ENCODE measurements around the gene KY.

KY gene

DNA sequence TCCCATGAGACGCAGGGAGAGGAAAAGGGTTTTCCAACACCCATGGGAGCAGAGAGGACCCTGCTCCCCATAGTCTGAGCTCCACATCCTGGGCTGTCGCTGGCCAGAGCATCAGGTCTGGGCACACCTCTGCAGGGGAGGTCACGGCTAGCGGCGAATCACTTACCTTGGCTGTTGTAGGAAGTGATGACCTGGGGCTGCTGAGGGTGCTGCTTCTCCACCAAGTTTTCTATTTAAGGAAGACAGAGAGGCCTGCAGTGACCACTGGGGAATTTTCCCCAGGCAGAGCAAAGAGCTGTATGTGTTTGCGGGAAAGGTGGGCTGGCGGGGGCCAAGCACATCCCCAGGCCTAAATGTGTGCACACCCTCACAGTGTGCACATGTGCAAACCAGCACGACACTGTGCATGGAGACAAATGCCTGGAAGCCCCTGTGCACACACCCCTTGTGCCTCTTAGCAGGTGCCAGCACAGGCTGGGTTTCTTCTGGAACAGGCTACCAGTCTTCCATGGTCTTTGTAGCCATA, 7.6 kb downstream of the KY start:
- no peak for DNase-seq

DNA sequence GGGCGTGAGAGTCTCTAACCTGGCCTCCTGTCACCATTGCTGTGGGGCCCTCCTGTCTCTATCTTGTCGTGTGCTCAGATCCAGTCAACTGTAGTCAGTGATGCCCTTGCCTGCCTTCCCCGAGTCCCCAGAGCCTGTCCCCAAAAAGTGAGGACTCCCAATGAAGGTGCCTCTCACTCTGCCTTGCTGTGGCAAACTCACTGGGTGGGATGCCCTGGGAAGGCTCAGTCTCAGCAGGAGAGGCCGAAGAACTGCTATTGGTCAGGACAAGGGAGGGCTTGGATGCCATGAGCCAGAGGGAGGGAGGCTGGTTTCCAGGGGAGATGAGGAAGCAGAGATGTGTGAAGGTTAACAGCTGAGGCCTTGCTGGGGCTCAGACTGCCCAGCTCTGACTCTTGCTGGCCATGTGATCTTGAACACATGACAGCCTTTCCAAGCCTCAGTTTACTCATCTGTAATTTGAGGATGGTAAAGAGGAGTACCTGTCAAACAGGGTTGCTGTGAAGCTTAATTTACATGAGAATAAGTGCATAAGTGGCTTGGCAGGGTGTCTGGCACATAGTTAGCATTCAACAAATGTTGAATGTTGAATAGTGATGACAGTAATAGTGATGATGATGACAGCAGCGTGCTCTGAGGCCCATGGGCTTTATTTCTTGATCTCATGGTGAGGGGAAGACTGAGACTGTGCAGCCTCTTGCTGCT, 8.2 kb downstream of the KY start:
- no peak for DNase-seq

DNA sequence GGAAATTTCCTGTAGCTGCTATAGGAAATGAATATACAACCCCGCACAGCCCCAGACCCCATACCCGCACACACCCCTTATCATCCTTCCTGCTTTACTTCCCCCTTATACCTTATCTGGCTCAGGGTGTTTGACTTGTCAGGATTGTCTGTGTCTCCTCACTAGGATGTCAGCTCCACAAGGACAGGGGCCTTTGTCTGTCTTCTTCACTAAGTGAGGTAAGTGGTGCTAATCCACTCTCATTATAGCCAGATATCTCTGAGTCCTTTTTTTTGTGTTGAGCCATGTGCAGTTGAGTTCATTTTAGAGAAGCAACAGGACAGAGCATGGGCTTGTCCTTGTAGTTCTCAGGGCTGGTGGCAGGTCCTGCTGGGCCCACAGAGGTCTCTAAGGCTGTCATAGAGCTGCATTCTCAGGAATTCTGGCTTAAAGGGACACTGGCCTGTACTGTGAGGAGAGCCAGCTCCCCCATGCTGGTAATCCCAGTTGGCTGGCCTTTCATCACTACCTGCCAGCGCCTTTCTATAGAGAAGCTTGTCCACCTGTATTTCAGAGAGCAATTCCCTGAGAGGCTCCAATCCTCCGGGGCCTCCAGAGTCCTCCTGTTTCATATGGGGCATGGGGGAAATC, 9.0 kb downstream of the KY start:
- DNase-seq, result no peak

DNA sequence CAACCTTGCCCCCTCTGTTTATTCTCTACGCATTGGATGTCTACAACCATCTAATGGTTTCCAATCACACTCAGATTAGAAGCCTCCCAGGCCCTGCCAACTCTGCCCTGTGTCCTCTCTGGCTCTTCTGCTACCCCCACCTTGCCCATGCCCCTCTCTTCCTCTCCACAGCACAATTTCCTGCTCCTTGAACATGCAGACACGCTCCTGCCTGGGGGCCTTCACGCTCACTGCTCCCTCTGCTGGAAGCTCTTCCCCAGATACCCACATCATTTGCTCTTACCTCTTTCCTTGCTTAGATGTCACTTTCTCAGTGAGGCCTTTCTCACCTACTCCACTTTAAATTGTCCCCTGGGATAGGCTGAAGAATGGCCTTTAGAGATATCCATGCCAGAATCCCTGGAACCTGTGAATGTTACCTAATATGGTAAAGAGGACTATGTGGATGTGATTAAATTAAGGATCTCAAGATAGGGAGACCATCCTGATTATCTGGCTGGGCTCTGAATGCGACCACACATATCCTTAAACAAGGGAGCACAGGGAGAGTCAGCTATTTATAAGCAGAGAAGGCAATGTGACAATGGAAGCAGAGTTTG, 9.9 kb downstream of the KY start:
- DNase-seq, result no peak

DNA sequence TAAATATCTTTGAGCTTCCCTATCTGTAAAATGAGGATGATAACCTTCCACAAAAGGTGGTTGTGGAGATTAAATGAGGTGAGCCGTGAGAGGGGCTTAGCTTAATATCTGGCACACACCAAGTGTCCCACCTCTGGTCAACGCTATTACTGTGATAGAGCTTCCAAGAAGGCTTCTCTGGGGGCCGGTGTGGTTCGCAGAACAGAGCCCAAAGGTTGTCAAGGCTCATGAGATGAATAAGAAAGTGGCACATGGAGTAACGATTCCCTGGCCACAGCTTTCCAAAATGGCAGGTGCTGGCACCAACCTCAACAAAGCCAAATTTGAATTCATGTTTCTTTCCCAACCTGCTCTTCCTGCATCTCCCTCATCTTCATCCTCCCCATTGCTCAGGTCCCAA, 10.4 kb downstream of the KY start:
- DNase-seq, result no peak

DNA sequence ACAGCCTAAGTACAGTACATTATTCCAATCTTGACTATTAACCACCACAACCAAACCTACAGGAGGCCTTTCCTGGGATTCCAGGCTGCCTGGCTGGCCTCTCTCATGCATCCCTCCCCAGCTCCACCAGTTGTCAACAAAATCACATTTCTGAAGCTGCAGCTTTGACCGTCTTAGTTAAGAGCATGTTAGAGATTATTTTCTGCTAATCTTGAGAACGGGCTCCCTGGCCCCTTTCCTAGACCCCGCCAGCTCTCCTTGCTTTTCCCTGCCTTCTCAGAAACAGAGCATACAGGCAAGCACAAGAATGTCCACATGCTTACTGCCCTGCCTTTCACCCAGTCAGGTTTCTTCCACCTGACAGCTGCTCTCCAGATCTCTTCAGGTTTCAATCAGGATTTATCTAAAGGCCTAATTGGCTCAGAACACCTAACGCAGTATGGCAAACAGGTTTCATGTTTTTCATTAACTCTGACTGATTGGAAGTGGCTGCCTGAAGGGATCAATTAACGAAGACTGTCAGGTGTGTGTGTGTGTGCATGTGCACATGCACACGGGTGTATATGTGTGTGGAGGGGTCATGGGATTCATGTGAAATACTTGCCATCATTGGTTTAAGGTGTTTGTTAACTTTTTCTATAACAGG, 12.3 kb downstream of the KY start:
- no peak for DNase-seq

DNA sequence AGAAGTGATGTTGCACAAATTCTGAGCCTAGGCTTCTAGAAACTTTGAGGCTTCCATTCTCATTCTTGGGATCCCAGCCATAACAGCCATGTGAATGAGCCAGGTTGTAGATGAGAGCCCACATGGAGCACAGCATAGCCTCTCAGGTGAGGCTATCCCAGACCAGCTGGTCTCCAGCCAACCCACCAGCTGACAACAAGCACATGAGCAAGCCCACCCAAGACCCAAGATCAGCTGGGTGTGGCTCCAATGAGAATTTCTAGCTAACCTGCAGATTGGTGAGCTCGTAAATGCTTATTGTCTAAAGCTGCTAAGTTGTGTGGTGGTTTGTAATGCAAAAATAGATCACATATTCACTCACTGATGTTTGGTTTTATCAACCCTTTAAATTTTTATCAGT, 14.4 kb downstream of the KY start:
- no peak for DNase-seq

DNA sequence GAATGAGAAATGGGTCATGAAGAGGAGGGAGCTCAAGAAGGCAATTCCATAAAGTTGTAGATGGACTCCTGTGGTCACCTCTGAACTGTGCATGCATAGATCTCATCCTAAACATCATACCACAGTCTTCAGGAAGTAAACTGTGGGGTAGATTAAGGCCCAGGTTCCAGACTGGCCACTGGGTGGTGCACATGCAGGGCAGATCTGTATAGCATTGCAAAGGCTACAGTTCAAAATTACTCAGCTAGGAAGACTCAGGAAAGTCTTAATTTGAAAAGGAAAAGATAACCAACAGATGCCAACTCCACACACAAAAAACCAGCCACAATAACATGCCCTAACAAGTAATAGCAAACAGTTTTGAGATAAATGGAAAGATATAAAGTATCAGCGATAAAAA, 20.3 kb downstream of the KY start:
- no peak for DNase-seq

DNA sequence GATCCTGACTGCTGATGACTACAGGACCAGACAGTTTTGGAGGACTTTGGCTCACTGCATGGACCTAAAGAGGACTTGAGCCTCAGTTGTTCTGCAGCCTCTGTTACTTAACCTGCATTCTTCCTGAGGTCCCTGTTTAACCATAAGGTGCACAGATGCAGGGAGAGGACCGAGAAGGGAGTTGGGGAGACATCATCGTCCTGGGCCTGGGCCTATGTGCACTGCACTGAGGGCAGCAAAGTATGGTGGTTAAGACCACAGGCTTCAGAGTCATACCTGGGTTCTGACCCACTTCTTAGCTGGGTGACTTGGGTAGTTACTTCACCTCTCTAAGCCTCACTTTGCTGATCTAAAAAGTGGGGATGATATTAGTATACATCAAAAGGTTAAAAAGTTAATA, 21.9 kb downstream of the KY start:
- DNase-seq, result no peak

DNA sequence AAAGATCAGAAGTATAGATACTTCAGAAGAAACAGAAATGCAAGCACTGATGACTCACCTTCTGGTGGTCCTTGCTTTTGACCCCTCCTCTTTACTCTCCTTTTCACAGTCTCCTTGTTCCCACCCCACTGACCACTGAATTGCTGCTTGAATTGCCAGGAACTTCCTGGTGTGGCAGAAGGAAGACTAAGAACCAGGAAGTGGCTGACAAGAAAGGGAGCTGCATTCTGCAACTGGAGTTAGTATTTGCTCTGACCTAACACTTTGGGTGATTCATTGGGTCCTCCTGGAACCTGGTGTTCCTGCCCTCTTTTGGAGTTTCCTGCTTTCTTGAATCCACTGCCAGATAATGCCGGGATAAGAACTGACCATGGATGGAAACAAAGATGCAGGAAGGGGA, 23.0 kb downstream of the KY start:
- DNase-seq, result no peak

DNA sequence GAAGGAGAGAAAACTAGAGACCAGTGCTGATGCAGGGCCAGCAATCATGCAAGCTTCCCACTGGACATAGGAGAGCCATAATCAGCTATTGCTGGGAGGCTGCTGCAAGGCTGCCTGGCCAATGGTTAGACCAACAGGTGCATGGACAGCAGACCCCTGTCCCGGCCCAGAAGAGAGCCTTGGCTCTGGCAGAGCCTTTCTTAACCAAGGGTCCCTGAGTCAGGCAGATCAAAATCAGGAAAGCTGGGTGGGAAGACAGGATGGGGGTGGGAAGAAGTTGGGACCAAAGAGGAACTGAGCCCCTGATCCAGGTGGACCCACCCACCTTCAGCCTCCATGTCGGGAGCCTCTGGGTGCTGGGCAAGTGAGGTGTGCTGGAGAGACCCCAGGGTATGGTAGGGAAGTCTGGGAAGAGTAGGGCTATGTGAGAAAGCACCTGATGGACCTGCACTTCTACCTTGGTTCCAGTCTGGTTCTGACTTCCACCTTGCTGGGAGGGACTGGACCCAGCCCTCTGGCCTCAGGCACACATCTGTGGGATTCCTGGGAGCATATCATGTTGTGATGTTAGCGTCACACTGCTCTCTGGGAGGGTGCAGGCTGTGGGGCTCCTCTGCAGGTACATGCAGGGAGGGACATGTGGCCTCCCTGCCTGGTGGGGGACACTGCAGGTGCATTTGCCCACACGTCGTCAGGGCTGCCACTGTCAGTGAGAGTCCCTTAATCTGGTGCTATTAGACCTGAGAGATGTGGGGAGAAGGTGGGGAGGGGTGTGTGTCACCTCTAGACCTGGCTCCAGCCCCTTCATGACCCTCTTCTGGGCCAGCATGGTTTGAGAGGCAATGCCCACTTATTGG, 24.7 kb downstream of the KY start:
- DNase-seq, result no peak

DNA sequence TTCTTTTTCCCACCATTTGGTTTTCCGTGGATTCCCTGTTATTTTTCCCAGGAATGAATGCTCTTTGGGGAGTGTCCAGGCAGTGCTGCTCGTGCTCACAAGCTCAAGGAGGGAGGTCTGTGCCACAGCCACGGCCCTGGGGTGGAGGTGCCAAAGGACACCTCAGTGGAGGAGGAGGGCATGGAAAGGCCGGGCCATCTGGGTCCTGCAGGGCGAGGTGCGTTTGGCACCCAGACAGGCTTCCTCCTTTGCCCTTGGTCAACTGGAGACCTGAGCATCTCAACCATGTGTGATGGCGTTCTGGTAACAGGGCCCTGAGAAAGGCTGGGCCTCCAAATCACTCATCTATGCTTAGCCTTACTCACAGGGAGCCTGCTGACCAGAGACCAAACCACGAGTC, 25.4 kb downstream of the KY start:
- DNase-seq, result no peak

DNA sequence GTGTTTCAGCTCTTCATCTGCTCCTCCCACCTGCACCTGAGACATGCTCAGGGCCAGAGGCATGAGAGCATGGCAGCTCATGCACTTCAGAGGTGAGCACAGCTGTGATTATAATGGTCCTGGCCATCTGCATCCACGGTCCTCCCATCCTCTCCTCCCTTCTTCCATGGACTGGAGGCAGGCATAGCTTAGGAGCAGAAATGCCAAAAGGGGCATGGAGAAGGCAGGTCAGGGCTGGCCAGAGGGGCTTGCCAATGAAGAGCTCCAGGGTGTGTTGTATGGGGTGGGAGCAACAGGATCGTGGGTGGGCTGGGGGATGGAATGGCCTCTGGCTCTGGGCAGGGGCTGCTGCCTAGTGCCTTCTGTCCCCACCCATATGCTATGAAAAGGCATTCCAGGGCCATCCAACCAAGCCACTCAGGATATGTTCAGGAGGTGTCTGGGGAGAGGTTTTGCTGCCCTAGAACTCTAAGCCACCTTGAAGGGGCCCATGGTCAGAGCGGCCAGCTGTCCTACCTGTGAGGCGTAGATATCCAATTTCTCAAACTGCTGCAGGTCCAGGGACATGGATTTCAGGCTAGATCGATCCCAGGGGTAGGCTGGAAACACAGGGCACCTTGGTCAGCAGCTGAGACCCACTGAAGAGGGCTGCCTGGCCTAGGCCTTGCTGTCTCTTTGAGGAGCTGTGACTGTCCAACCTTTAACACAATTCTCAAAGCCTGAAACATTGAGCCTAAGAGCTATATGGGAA, 26.1 kb downstream of the KY start:
- no peak for DNase-seq

DNA sequence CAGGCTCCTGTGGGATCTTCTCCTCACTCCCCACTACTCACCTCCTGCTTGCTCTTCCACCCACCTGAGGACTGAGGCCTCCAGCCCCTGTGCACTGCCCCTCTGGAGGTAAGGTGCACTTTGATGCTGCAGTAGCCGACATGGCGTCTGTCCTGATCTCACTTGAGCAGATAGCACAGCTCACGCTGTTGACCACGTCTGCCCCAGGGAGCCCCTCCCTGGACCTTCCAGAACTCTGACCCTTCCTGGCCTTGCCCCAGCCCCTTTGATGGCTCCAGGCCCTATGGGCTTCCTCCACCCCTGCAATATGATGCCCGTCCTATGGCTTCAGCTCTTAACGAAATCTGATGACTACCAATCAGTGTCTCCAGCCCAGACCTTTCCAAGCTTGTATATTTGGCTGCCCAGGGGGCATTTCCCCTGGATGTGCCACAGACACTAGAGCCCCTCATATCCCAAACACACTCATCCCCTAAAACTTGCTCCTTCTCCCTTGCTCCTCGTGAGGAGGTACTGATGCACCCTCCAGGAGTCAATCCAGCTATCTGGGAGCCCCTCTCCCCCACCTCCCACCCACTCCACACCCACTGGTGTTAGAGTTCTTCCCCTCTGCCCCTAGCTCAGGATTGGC, 27.1 kb downstream of the KY start:
- DNase-seq, result no peak

DNA sequence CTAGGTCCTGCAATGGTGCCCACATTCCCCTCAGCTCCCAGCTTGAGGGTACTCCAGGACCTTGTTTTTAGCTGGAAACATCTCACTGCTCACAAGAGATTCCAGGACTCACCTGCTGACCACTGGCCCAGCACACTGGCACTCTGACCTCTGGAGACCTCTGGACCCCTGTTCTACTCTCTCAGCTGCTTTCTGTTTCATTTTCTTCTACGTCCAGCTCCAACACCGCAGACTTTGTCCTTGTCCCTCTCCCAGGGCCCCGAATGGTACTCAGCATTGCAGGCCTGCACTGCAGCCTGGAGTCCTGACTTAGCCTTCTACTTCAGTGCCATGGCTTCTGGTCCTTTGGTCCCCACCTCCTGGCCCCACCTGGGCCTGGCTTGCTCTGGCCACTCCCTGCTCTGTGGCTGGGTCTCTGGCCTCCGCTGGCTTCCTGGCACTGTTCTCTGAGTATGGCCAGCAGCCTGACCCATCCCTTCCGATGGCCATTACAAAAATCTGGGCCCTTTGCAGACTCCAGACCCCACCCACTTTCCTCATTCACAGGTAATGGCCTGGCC, 27.9 kb downstream of the KY start:
- DNase-seq, result no peak

DNA sequence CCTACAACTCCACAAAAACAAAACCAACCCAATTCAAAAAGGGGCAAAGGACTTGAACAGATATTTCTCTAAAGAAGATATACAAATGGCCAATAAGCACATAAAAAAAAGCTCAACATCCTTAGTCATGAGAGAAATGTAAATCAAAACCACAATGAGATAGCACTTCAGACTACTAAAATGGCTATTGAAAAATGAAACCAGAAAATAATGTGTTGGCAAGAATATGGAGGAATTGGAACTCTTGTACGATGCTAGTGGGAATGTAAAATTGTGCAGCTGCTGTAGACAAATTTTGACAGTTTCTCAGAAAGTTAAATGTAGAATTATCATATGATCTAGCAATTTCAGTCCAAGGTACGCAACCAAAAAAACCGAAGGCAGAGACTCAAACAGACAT, 29.0 kb downstream of the KY start:
- no peak for DNase-seq

DNA sequence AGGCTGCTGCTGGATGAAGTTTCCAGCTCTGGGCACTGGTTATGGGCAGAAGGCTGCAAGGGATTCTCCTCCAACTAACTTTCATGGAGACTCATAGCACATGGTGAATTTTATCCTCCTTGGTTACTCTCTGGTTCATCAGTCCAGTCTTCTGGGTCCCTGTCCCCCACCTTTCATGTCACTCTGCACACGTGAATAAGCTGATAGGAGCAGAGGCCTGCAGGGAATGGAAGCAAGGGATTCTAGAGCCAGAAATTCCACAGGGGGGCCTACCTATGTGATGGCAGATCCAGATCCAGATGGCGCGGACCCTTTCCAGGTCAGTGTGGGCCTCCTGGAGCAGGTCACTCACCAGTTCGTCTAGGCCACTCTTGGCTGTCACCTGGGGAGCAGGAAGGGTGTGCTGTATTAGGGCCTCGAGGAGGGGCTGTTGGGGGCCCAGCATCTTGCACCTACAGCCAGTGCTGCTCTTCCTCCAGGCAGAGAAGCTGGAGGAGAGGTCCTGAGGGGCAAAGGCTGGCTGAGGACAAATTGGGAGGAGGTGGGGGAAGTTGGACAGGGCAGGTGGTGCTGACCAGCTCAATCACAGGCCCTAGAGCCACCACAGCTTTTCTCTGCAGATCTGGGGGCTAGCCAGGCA, 30.2 kb downstream of the KY start:
- no peak for DNase-seq

DNA sequence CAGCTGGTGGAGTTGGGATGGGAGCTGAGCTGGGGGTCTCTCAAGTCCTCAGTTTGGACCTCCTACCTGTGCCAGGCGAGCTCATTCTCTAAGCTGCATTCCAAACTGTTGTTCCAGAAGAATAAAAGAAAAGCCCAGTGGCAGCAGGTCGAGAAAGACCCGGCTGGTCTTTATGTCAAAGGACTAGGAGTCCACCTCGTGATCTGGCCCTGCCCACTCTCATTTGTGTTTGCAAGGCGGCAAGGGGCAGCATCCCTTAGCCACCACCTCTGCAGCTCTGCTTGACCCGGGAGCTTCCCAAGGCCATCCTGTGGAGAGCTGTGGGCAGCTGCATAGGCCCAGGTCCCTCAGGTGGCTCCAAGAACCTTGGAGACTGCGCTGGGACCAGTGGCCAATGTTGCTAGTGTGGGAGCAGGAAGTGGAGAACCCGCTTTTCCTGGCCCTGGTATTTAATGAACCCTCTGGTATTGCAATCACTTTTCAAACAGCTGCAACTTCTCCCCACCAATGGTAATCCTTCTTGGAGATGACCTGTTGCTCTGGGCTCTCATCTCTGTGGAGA, 30.9 kb downstream of the KY start:
- no peak for DNase-seq

DNA sequence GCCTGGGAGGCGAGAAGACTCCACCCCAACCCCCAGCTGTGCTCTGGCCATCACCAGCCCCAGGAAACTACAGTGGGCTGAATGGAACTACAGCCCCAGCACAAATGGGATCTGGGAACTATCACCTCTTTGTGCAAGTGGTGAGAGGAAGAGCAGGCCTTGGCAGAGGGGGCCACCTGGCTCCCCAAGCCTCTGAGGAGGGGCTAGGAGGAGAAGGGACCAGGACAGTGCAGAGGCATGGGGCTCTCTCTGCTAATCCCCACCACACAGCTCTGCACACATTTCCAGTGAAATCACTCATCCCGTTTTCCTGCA, 31.6 kb downstream of the KY start:
- no peak for DNase-seq

DNA sequence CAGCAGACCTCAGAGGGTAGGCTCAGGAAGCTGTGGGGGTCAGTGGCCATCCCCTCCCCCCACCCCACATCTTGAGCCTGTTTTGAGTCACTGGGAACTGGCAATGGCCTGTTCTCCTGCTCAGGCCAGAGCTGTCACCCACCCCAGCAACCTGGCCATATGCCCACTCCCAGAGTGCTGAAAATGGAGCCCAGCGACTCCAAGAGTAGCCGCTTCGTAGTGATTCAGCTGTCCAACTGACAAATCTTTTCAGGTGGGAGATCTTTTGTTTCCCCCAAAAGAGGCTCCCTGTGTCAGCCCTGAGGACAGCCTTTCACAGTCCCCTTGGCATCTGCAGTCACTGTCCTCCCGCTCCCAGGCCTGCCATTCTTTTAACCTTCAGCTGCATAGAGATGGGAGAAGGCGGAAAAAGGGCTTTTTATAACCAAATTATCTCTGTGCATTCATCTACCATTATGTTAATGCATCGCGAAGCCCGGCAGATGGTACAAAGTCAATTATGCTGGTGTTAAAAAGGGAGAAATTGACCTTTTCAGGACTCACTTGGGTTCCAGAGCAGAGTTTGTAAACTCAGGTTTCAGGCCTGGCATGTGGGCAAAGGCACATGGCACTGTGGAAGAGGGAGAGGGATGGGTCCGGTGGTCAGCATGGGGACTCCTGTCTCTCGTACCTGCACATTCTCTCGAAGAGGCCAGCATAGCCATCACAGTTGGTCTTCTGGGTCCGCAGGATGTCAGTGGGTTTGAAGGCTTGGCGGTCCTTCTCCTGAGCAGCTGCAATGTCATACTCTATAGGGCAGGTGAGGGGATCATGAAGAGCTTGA, 32.1 kb downstream of the KY start:
- DNase-seq, result no peak

All from activated naive CD4-positive, alpha-beta T cell (primary cell).